Spinal cord (tissue), 10 donors: Measurements from ENCODE around the gene IFNL3. TPM values are rescaled to one million over a fixed set of nuclear protein-coding genes. Genes with fewer than 3 reads are reported as not detected.
"Not testable (repeated sequence)": the region's sequence is repeated elsewhere in the genome, so short reads cannot be mapped to it uniquely, and the experiment has no call there.

Experiments
- DNase-seq, 6 donors: peaks; one replicate each; pipeline versions ENCODE4 v3.0.0 to v3.0.0-alpha.2; 2013 to 2015; ENCODE audit warnings: low spot score in 6 of 6, low read depth in 4 of 6
- H3K27ac ChIP-seq: one replicate; pipeline ENCODE4 v1.5.1; 2013; ENCODE audit warnings: low read depth, low read length, control low read depth
- H3K27me3 ChIP-seq: one replicate; pipeline ENCODE4 v1.6.1; 2013; ENCODE audit warnings: low read length; ENCODE audit not compliant: control insufficient read depth, insufficient read depth
- H3K36me3 ChIP-seq: one replicate; pipeline ENCODE4 v1.6.1; 2013; ENCODE audit warnings: low read length; ENCODE audit not compliant: control insufficient read depth, insufficient read depth
- H3K4me1 ChIP-seq: one replicate; pipeline ENCODE4 v1.6.1; 2013; ENCODE audit warnings: low read length; ENCODE audit not compliant: control insufficient read depth, insufficient read depth
- H3K4me3 ChIP-seq: one replicate; pipeline ENCODE4 v1.5.1; 2013; ENCODE audit warnings: low read depth, low read length, control low read depth
- H3K9me3 ChIP-seq: one replicate; pipeline ENCODE4 v1.6.1; 2013; ENCODE audit warnings: low read length; ENCODE audit not compliant: control insufficient read depth, insufficient read depth
- WGBS: methylation state at CpG from one replicate; pipeline ENCODE4 v1.1.5; 2013; ENCODE audit warnings: missing lambda C conversion rate; ENCODE audit not compliant: insufficient coverage; 5-methylcytosine and 5-hydroxymethylcytosine counted together
- polyA plus RNA-seq, 2 donors: library from polyadenylated mRNA; unstranded; fragments of 120-200 nt; gene quantifications; one replicate each; pipeline ENCODE4 v1.2.1, GENCODE V29; 2013; ENCODE audit not compliant: insufficient read length in 2 of 2
- total RNA-seq, 2 donors: library from RNA; depleted of rRNA in 1 of 2; stranded (reverse); fragments of 120-200 nt in 1 of 2; fragments of >200 nt in 1 of 2; gene quantifications; one replicate each; pipeline versions ENCODE4 v1.2.3 to v1.2.4, GENCODE V29; 2013 to 2014
- donor health status: healthy.

Gene IFNL3
- total and polyA plus RNA-seq, 4 donors, result not detected

DNA sequence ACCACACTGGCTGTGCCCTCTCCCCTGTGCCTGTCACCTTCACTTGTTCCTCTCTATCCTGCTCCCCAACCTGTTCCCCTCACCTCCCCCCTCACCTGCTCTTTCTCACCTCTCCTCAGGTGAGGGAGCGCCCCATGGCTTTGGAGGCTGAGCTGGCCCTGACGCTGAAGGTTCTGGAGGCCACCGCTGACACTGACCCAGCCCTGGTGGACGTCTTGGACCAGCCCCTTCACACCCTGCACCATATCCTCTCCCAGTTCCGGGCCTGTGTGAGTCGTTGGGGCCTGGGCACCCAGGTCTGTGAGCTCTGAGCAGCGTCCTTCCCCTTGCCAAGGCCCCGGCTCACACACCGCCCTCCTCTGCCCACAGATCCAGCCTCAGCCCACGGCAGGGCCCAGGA, 24.6 kb upstream of the IFNL3 start:
- 73% methylated on average over 5 of the region's 10 CpGs for WGBS
- Histone ChIP-seq H3K27me3 (peaks cover 13% of the 10 kb centered on the region), H3K4me1 (peaks cover 12% of the 10 kb centered on the region)
- not testable (repeated sequence) for H3K9me3 ChIP-seq, H3K27ac ChIP-seq, H3K36me3 ChIP-seq, DNase-seq, H3K4me3 ChIP-seq

DNA sequence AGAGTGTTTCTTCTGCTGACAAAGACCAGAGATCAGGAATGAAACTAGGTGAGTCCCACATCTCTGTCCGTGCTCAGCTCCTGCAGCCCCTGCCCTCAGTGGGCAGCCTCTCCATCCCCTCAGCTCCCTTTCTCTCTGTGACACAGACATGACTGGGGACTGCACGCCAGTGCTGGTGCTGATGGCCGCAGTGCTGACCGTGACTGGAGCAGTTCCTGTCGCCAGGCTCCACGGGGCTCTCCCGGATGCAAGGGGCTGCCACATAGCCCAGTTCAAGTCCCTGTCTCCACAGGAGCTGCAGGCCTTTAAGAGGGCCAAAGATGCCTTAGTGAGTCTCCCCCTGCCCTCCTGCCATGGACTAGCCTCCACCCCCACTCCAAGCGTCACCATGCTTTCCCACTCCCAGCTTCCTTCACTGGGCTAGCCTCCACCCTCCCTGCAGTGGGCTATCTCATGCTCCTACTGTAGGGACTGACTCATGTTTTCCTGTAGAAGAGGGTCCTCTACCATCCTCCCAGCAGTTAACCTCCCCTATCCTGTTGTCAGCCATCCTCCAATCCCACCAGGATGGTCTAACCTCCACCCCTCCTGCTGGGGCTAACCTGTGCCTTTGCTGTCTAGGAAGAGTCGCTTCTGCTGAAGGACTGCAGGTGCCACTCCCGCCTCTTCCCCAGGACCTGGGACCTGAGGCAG, 23.9 kb upstream of the IFNL3 start:
- H3K27ac ChIP-seq, H3K36me3 ChIP-seq, DNase-seq, H3K4me3 ChIP-seq, H3K9me3 ChIP-seq: not testable (repeated sequence)
- WGBS, result 71% methylated on average over 5 of the region's 10 CpGs
- Histone ChIP-seq H3K27me3 (peaks cover 20% of the 10 kb centered on the region), H3K4me1 (peaks cover 17% of the 10 kb centered on the region)

DNA sequence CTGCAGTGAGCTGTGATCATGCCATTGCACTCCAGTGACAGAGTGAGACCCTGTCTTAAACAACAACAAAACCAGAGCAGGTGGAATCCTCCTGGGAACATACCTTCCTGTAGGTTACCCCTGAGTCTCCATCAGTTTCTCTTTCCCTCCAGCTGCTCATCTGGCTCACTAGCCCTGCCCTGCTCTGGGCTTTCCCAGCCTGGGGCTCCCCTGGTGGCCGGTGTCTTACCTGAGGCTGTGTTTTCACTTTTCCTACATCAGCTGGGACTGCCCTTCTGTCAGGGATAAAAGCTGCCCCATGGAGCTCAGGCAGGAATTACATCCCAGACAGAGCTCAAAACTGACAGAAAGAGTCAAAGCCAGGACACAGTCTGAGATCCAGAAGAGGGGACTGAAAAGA, 23.3 kb upstream of the IFNL3 start, which contains the start of gene IFNL2:
Gene IFNL2, plus strand, starts transcription at position 312 of the 400 bp plus-strand sequence. CDS start 173 bp downstream, outside the sequence.
- not testable (repeated sequence) for H3K36me3 ChIP-seq, H3K9me3 ChIP-seq, H3K4me3 ChIP-seq, DNase-seq, H3K27ac ChIP-seq
- no CpG with 5 or more reads among the region's 1 CpG for WGBS
- peaks cover 18% of the 10 kb centered on the region for H3K4me1 ChIP-seq
- peaks cover 26% of the 10 kb centered on the region for H3K27me3 ChIP-seq

DNA sequence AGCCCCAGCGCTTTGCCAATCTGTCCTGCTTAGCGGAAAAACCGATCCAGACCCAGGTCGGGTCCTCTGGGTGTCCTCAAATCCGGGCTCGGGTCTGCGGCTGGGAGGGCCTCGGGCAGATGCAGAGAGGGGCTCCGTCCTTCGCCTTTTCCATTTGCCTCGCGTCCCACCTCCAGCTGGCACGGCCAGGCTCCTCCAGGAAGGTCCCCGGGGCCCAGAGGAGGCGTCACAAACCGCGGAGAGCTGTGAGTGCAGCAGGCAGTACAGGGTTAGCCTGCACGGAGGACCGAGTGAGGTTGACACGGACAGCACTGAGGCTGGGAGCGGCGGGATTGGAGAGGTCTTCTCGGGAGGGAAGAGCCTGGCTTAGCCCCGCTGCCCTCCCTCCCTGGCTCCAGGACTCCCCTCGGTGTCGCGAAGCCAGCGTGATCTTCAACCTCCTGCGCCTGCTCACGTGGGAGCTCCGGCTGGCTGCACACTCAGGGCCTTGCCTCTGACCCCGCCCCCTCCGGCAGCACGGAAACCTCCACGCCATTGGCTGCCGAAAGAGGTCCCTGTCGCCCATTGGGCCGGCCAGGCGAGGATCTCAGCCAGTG, 20.6 kb upstream of the IFNL3 start:
- no peak overlapping the region for H3K4me3 ChIP-seq
- H3K36me3 ChIP-seq, result no peaks in the 10 kb centered on the region
- WGBS, result 19% methylated on average over 39 of the region's 39 CpGs
- no peak overlapping the region for H3K27ac ChIP-seq
- H3K9me3 ChIP-seq, result no peaks in the 10 kb centered on the region
- peaks cover 39% of the 10 kb centered on the region for H3K27me3 ChIP-seq
- peak in 1 of 6 donors; percentile 66 for DNase-seq
- H3K4me1 ChIP-seq, result peaks cover 18% of the 10 kb centered on the region

DNA sequence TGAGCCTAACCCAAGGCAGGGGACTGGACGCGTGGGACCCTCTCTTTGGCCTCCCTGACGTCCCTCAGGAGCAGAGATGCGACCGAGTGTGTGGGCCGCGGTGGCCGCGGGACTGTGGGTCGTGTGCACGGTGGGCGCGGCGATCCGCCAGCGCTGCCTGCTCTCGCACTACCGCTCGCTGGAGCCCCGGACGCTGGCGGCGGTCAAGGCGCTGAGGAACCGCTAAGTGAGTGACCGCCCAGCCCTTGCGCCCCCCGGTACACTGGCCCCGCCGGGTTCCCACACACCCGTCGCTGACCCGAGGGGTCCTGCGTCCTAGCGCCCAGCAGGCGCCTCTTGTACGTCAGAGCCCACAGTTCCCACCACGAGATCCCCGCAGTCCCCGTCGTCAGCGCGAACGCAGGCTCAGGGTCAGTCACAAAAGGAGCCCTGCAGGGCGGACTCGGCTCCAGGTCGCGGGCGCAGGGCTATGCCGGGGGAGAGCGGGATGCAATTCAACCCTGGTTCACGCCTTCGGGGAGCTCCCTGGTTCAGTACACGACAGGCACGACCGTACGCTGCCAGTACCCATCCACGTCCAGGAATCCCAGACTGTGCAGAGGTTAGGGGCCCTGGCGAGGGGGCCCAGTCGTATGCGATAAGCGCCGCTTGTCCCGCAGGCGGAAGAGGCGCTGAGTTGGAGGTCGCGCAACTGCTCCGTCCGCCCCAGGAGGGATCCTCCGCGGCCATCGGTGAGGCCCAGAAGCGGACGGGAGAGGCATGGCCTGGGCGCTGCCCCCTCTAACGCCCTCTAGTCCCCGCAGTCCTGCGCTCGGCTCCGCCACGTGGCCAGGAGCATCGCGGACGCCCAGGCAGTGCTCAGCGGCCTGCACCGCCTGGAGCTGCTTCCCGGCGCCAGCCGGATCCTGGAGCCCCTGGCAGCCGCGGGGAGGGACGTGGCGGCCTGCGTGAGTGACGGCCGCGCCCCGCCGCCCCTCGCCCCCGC, 19.8 kb upstream of the IFNL3 start:
- no peak overlapping the region for H3K27ac ChIP-seq
- H3K4me3 ChIP-seq, result no peak overlapping the region
- DNase-seq, result peak in 2 of 6 donors; percentile 30 to 41
- no peaks in the 10 kb centered on the region for H3K36me3 ChIP-seq
- peaks cover 18% of the 10 kb centered on the region for H3K4me1 ChIP-seq
- WGBS, result 2% methylated on average over 102 of the region's 102 CpGs
- H3K27me3 ChIP-seq, result peaks cover 39% of the 10 kb centered on the region
- no peaks in the 10 kb centered on the region for H3K9me3 ChIP-seq

DNA sequence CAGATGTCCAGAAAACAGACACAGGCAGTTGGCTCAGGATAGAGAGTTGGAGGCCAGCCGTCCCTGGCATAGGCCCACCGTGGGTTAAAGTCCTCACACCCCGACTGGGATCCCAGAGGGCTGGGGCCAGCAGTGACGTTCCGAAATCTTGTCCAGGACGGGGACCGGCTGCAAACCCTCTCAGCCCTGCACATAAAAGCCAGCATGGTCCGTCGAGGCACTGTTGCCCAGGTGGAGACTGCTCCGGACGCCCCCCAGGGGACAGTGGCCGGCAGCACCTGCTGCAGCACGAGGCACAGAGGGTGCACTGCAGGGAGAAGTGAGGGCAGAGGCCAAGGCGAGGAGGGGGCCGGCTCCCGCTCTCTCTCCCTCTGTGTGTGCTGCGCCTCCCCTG, 19.1 kb upstream of the IFNL3 start:
- WGBS, result 6% methylated on average over 17 of the region's 17 CpGs
- no peaks in the 10 kb centered on the region for H3K9me3 ChIP-seq
- H3K27me3 ChIP-seq, result peaks cover 39% of the 10 kb centered on the region
- no peak overlapping the region for H3K27ac ChIP-seq
- no peak overlapping the region for H3K4me3 ChIP-seq
- peaks cover 18% of the 10 kb centered on the region for H3K4me1 ChIP-seq
- no peaks in the 10 kb centered on the region for H3K36me3 ChIP-seq
- no peak for DNase-seq

DNA sequence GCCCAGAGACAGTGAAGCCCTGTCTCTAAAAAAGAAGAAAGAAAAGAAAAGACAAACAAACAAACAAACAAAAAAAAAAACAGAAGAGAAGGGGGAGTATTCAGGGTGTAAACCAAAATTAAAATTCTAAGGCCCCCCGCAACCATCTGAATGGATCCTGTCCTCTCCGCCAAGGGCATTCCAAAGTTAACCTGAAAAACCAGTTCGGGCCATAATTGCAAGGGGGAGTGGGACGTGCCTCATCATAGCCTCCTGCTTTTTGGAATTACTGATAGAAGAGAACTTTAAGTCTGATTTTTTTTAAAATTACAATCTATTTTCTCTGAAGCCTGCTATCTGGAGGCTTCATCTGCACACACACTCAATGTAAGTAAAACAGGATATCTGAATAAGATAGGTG, 17.7 kb upstream of the IFNL3 start:
- Histone ChIP-seq H3K4me3 (no peak overlapping the region), H3K27ac (no peak overlapping the region), H3K36me3 (no peaks in the 10 kb centered on the region), H3K9me3 (no peaks in the 10 kb centered on the region), H3K27me3 (peaks cover 39% of the 10 kb centered on the region), H3K4me1 (peaks cover 18% of the 10 kb centered on the region)
- WGBS, result 92% methylated on average over 2 of the region's 4 CpGs
- DNase-seq, result no peak

DNA sequence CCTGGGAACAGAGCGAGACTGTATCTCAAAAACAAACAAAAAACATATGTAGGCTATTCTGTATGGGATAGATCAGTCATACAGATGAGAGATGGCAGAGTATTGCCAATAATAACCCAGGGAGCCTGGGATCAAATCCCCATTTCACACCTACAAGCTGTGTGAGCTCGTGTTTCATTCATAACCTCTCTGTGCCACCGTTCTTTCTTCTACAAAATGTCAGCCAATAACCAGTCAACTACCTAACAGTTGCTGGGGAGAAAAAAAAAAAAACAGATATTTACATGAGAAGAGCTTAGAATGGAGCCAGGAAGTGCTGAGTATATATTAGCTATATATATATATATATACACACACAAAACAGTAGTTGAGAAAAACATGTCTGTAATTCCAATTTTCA, 16.9 kb upstream of the IFNL3 start:
- H3K36me3 ChIP-seq, result no peaks in the 10 kb centered on the region
- DNase-seq, result no peak
- no peaks in the 10 kb centered on the region for H3K9me3 ChIP-seq
- H3K27ac ChIP-seq, result no peak overlapping the region
- no peak overlapping the region for H3K4me3 ChIP-seq
- WGBS, result no CpG with 5 or more reads among the region's 3 CpGs
- peaks cover 18% of the 10 kb centered on the region for H3K4me1 ChIP-seq
- H3K27me3 ChIP-seq, result peaks cover 39% of the 10 kb centered on the region

DNA sequence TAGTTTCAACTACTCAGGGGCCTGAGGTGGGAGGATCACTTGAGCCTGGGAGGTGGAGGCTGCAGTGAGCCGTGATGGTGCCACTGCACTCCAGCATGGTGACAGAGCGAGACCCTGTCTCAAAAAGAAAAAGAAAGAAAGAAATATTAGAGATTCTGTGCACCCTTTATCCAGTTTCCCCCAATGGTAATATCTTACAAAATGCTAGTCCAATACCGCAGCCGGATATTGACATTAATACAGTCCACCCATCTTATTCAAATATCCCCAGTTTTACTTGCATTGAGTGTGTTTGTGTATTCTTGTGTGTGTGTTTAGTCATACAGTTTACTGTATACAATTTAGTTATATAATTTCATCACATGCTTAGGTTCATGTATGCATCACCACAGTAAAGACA, 12.4 kb upstream of the IFNL3 start:
- no peak for DNase-seq
- Histone ChIP-seq H3K36me3 (no peaks in the 10 kb centered on the region), H3K27ac (no peak overlapping the region), H3K4me1 (no peaks in the 10 kb centered on the region), H3K9me3 (no peaks in the 10 kb centered on the region), H3K4me3 (no peak overlapping the region), H3K27me3 (peaks cover 10% of the 10 kb centered on the region)
- WGBS, result no CpG with 5 or more reads among the region's 4 CpGs
